Epidermal melanocyte (primary cell): ENCODE measurements around the gene CLDN3.
"Not testable (repeated sequence)": the region's sequence is repeated elsewhere in the genome, so short reads cannot be mapped to it uniquely, and the experiment has no call there.

Source experiments
- DNase-seq: peaks from one replicate; pipeline ENCODE4 v3.0.0; 2011; ENCODE audit warnings: low spot score; ENCODE audit not compliant: insufficient read length

The CLDN3 gene, protein sequence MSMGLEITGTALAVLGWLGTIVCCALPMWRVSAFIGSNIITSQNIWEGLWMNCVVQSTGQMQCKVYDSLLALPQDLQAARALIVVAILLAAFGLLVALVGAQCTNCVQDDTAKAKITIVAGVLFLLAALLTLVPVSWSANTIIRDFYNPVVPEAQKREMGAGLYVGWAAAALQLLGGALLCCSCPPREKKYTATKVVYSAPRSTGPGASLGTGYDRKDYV

GRCh38 chr7:73770002-73770859 lies at the start of gene CLDN3:
CLDN3 (minus strand) TSS chr7:73770270; CDS start chr7:73770049, 221 bp downstream.
- no peak for DNase-seq

DNA sequence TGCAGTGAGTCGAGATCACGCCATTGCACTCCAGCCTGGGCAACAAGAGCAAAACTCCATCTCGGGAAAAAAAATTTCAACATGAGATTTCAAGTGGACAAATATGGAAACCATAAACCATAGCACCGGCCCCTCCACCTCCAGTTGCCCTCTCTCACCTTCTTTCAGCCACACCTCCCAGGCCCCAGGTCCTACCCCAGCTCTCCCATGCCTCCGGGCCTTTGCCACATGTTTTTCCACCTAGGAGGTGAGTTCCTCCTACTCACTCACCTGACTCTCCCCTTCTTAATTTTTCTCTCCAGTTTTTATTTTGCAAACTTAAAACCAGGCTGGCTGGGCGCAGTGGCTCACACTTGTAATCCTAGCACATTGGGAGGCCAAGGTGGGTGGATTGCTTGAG lies 47.1 kb upstream of the CLDN3 start:
- no peak for DNase-seq

- no peak for DNase-seq
These were observed 45.4 kb upstream of the CLDN3 start for GRCh38 chr7:73815436-73815835.

DNA sequence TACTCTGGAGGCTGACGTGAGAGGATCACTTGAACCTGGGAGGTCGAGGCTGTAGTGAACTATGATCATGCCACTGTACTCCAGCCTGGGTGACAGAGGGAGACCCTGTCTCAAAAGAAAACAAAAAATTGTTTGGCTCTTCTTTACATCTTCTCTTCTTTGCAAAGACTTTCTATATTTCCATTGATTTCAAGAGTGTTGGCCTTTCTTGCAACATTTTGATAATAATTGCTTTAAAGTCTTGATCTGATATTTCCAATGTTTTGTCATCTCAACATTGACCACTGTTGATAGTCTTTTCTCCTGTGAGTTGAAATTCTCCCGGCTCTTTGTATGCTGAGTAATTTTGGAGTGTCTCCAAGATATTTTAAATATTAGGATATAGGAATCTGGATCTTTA lies 42.9 kb upstream of the CLDN3 start:
- no peak for DNase-seq

DNA sequence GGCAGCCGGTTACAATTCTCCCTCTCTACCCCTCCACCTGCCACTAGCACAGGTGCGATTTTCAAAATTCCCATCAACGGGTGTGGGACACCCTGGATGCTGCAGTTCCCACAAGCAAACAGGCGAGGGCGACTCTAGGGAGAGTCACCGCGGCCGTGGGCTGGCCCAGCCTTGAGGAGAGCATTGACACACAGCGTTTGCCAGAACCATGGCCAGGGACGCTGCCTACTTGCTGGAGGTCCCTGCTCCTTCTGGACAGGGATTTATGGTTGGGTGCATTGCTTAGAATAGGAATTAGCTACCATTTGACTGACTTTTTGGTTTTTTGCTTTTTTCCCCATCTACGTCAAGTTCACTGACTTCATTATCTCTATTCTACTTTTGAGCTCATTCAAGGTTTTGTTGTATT lies 41.7 kb upstream of the CLDN3 start:
- no peak for DNase-seq

DNA sequence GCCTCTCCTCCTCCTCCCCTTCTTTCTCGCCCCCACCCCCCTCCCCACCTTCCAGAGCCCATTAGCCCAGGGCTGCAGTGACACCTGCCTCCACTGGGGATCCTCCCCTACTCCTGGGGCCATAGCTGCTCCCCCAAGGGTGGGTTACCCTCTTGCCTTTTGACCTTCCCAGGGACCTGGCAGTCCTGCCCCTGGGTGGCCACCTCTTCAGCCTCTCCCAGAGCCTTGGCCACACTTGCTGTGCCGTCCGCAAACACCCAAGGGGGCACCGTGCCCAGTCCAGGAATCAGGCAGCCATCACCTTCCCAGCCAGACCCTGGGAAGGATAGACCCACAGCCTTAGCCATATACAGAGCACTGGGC lies 40.9 kb upstream of the CLDN3 start:
- no peak for DNase-seq

DNA sequence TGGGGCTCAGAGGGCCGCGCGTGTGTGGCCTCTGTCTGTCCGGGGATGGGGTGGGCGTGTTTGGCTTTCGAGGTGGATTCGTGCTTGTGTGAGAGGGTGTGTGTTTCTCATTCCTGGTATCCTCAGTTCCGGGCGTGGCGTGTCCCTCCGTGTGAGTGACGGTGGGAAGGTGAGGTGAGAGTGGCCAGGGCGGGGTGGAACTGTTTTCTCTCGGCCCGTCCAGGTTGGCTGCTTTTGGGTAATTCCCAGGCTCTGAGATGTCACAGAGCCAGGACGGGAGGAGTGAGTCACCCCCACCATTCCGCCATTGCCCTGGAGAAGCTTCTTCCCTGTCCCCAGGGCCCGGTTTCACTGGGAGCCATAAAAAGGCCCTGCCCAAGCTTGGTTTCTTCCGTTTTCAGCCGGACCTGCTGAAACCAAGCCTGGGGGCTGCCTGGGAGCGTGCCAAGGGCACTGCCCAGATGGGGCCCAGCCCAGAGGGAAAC lies 39.4 kb upstream of the CLDN3 start:
- no peak for DNase-seq

- no peak for DNase-seq
These were observed 32.4 kb upstream of the CLDN3 start for GRCh38 chr7:73802459-73802858.

- no peak for DNase-seq
These were observed 31.5 kb upstream of the CLDN3 start for GRCh38 chr7:73801577-73801976.

GRCh38 chr7:73799282-73800141 lies 29.4 kb upstream of the CLDN3 start:
- no peak for DNase-seq

DNA sequence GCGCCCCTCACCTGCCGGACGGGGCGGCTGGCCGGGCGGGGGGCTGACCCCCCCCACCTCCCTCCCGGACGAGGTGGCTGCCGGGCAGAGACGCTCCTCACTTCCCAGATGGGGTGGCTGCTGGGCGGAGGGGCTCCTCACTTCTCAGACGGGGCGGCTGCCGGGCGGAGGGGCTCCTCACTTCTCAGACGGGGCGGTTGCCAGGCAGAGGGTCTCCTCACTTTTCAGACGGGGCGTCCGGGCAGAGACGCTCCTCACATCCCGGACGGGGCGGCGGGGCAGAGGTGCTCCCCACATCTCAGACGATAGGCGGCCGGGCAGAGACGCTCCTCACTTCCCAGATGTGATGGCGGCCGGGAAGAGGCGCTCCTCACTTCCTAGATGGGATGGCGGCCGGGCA lies 27.1 kb upstream of the CLDN3 start:
- DNase-seq: not testable (repeated sequence)

- not testable (repeated sequence) for DNase-seq
These were observed 26.6 kb upstream of the CLDN3 start for GRCh38 chr7:73796656-73797055.

DNA sequence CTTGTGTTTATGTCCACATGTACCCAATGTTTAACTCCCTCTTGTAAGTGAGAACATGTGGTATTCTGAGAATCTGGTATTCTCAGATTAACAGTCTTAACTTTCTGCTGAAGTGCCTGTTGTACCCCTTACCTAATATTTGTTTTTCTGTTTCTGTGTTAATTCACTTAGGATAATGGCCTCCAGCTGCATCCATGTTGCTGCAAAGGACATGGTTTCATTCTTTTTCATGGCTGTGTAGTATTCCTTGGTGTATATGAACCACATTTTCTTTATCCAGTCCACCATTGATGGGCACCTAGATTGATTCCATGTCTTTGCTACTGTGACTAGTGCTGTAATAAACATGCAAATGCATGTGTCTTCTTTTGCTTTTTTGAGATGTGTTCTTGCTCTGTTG lies 25.1 kb upstream of the CLDN3 start:
- DNase-seq: not testable (repeated sequence)

- DNase-seq: not testable (repeated sequence)
These were observed 21.2 kb upstream of the CLDN3 start for GRCh38 chr7:73791170-73791690.

DNA sequence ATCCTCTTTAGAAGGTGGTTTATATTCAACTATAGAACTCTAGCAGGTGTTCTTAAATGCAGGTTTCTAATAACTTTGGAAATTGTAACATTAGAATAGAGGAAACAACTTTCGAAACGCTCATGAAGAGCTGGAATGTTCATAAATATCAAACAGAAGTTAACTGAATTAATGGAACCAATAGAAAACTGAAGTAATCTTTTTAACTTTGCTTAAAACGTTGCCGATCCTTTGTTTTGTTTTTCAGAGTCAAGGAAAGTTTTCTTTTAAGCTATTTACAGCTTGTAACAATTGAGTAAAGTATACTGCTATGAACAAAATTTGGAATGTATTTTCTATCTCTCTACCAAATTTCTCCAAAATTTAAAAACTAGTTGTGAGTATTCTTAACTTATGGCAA lies 19.0 kb upstream of the CLDN3 start:
- no peak for DNase-seq

- DNase-seq: not testable (repeated sequence)
These were observed 17.6 kb upstream of the CLDN3 start for GRCh38 chr7:73787786-73788048.

DNA sequence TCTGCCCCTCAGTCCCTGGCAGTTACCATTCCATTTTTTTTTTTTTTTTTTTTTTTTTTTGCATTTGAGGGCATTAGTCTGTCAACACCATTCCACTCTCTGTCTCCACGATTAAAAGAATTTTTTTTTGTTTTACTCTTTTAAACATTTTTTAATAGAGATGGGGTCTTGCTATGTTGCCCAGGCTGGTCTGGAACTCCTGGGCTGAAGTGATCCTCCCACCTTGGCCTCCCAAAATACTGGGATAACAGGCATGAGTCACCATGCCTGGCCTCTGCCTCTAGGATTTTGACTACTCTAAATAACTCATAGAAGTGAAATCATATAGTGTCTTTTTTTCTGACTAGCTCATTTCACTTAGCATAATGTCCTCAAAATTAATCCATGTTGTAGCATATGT lies 16.5 kb upstream of the CLDN3 start:
- no peak for DNase-seq

DNA sequence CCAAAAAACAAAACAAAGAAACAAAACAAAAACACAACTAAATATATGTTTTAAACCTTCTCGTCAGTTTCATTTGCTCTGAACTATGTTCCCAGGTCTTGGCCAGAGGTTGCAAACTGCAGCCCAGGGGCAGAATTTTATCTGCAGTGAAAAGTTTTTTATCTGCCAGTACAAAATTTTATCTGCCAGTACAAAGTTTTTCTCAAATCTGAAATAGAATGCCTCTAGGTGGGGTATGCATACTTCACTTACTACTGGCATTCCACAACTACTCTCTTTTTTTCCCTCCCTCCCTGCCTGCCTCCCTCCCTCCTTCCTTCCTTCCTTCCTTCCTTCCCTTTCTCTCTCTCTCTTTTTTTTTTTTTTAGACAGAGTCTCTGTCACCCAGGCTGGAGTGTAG lies 9.4 kb upstream of the CLDN3 start:
- DNase-seq: no peak

DNA sequence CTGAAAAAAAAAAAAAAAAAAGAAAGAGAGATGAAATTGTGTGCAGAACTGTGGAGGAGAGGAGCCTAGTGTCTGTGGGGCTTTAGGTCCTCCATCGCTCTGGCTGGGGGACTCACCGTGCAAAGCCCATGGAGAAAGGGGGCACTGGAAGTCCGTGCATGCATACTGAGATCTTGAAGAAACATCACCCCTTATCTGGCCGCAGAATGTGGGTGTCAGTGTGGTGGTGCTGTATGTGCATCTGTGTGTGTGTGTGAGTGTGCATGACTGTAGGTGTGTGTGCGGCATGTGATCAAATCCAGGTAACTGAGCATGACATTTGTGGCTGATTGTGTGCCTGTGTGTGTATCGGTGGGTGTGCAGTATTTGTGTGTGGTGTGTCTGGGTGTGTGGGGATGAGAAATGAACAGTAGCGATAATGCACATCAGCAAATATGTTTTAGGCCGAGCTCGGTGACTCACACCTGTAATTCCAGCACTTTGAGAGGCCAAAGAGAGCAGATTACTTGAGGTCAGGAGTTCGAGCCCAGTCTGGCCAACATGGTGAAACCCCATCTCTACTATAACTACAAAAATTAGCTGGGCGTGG lies 8.8 kb upstream of the CLDN3 start:
- DNase-seq: no peak

DNA sequence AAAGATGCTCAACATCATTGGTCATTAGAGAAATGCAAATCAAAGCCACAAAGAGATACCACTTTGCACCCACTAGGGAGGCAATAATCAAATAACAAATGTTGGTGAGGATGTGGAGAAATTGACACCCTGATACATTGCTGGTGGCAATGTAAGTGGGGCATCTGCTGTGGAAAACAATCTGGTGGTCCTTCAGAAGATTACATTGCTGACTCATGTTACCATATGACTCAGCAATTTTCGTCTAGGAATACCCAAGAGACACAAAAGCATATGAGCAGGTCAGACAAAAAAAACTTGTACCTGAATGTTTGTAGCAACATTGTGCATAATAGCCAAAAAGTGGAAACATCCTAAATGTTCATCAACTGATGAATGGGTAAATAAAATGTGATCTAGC lies 4.9 kb upstream of the CLDN3 start:
- no peak for DNase-seq

DNA sequence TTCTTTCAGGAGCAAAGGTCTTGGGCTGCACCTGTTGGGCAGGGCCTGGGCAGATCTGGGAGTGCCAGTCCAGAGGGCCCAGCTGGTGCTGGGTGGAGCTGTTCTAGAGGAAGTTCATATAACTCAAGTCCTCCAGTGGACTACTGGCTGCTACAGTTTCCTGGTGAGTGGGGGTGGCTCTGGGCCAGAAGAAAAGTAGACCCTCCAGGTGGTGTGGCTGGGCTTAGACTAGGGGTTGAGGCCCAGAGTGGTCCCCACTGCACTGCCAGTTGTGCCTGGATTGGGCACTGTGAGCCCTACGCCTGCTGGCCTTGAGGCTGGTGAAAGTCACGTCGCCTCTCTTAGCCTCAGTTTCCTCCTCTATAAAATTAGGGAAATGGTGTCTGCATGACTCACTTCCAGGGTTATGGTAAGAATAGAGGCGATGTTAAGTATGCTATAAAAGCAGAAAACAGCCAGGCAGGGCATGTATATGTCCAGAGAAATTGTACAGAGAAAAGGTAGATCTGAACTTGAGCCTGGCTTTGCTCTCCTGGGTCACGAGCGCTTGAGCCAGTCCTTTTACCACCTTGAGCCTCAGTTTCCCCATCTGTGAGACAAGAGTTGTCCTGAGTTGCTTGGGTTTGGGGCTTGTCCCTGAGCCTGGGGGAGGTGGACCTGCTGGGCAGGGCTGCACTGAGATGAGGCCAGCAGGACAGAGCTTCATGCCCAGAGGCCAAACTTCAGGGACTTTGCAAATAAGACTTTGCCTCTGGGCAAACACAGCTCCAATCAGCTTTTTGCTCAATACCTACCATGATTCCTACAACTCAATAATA lies 3.8 kb upstream of the CLDN3 start:
- DNase-seq: no peak
